H1 (cell line): Measurements from ENCODE around the gene CYBB. TPM values are rescaled to one million over a fixed set of nuclear protein-coding genes. Genes with fewer than 3 reads are reported as not detected.

ENCODE experiments used
- CEBPB ChIP-seq: IDR thresholded peaks from 2 replicates; pipeline ENCODE4 v1.6.1; 2012; ENCODE audit warnings: low read depth, low read length
- CHD1 ChIP-seq: IDR thresholded peaks from 2 replicates; pipeline ENCODE4 v1.6.1; 2012; ENCODE audit warnings: low read depth, low read length, improper control_type of control experiment
- CREB1 ChIP-seq: IDR thresholded peaks from 2 replicates; pipeline ENCODE4 v1.6.1; 2012; ENCODE audit warnings: inconsistent platforms
- EGR1 ChIP-seq: IDR thresholded peaks from 2 replicates; pipeline ENCODE4 v1.6.1; 2011; ENCODE audit warnings: low read depth, low read length, borderline replicate concordance
- EZH2 ChIP-seq: fragments of 200-600 bp; sonication (generic); IDR thresholded peaks from 2 replicates; pipeline ENCODE4 v1.7.1; 2012; ENCODE audit warnings: low read depth, mild to moderate bottlenecking, moderate library complexity, low read length, inconsistent platforms; ENCODE audit not compliant: severe bottlenecking
- GTF2F1 ChIP-seq: IDR thresholded peaks from 2 replicates; pipeline ENCODE4 v1.6.1; 2012; ENCODE audit warnings: low read depth, low read length, improper control_type of control experiment, borderline replicate concordance
- KDM4A ChIP-seq: IDR thresholded peaks from one replicate; pipeline ENCODE4 v1.7.1; 2012; ENCODE audit warnings: low read depth, mild to moderate bottlenecking, moderate library complexity, low read length, inconsistent platforms; ENCODE audit not compliant: severe bottlenecking
- RFX5 ChIP-seq: IDR thresholded peaks from 2 replicates; pipeline ENCODE4 v1.6.1; 2011; ENCODE audit warnings: low read depth, low read length, improper control_type of control experiment, borderline replicate concordance
- SUZ12 ChIP-seq: fragments of 200-600 bp; sonication (generic); IDR thresholded peaks from 2 replicates; pipeline ENCODE4 v1.6.1; 2012; ENCODE audit warnings: mild to moderate bottlenecking, inconsistent platforms, low read length, moderate library complexity, mixed read lengths
- polyA plus RNA-seq, 7 experiments: library from polyadenylated mRNA; depleted of rRNA in 3 of 7; stranded (reverse) in 5 of 7; unstranded in 2 of 7; fragments of >200 nt in 5 of 7; fragments of 200-250 nt in 2 of 7; gene quantifications; 1 replicate in 5 of 7; 2 replicates in 1 of 7; 4 replicates in 1 of 7; pipeline versions ENCODE4 v1.2.1 to v1.2.3, GENCODE V29; 2011 to 2013; ENCODE audit warnings: missing spikeins in 2 of 7, mixed read lengths in 2 of 7
- total RNA-seq: library from RNA; stranded (reverse); fragmentation: NEBNext Ultra II Directional; extraction: Animal tissue kit (Norgen Biotek cat#: 25700); gene quantifications from 2 replicates; pipeline ENCODE4 v1.2.1, GENCODE V29; 2021
- TF ChIP-seq, protein P1 (sequence below): fragments of 300-600 bp; sonication (generic); IDR thresholded peaks from 2 replicates; pipeline ENCODE4 v1.7.1; 2012; ENCODE audit warnings: low read length, moderate library complexity, mild to moderate bottlenecking, inconsistent platforms; ENCODE audit not compliant: insufficient replicate concordance
- TF ChIP-seq, protein P2 (sequence below): IDR thresholded peaks from 2 replicates; pipeline ENCODE4 v1.6.1; 2011; ENCODE audit warnings: low read depth, mild to moderate bottlenecking, low read length; ENCODE audit not compliant: insufficient read depth

Gene CYBB
- total and polyA plus RNA-seq, 2 of the 8 experiments (the other 6 are each of a cell fraction or from before 2014, with no cell fraction given), result 0.03 to 0.09 TPM

DNA sequence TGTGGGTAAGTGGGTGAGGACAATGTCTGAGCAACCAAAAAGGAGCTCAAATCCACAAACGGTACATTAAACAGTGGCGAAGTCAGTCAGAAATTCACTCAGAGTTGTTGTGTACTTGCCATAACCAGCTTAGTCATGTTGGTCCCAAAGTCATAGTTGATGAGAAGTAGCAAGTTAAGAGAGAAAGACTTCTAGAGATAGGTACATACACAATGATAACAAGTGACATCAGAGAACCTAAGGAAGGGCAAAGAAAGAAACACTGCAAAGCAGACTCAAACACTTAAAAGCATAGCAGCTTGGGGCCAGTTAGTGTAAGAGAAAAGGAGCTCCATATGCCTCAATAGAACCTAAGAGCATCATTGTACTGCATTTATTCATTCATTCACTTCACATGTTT lies 37.3 kb downstream of the CYBB start (continued):
- TF ChIP-seq, protein P1, sequence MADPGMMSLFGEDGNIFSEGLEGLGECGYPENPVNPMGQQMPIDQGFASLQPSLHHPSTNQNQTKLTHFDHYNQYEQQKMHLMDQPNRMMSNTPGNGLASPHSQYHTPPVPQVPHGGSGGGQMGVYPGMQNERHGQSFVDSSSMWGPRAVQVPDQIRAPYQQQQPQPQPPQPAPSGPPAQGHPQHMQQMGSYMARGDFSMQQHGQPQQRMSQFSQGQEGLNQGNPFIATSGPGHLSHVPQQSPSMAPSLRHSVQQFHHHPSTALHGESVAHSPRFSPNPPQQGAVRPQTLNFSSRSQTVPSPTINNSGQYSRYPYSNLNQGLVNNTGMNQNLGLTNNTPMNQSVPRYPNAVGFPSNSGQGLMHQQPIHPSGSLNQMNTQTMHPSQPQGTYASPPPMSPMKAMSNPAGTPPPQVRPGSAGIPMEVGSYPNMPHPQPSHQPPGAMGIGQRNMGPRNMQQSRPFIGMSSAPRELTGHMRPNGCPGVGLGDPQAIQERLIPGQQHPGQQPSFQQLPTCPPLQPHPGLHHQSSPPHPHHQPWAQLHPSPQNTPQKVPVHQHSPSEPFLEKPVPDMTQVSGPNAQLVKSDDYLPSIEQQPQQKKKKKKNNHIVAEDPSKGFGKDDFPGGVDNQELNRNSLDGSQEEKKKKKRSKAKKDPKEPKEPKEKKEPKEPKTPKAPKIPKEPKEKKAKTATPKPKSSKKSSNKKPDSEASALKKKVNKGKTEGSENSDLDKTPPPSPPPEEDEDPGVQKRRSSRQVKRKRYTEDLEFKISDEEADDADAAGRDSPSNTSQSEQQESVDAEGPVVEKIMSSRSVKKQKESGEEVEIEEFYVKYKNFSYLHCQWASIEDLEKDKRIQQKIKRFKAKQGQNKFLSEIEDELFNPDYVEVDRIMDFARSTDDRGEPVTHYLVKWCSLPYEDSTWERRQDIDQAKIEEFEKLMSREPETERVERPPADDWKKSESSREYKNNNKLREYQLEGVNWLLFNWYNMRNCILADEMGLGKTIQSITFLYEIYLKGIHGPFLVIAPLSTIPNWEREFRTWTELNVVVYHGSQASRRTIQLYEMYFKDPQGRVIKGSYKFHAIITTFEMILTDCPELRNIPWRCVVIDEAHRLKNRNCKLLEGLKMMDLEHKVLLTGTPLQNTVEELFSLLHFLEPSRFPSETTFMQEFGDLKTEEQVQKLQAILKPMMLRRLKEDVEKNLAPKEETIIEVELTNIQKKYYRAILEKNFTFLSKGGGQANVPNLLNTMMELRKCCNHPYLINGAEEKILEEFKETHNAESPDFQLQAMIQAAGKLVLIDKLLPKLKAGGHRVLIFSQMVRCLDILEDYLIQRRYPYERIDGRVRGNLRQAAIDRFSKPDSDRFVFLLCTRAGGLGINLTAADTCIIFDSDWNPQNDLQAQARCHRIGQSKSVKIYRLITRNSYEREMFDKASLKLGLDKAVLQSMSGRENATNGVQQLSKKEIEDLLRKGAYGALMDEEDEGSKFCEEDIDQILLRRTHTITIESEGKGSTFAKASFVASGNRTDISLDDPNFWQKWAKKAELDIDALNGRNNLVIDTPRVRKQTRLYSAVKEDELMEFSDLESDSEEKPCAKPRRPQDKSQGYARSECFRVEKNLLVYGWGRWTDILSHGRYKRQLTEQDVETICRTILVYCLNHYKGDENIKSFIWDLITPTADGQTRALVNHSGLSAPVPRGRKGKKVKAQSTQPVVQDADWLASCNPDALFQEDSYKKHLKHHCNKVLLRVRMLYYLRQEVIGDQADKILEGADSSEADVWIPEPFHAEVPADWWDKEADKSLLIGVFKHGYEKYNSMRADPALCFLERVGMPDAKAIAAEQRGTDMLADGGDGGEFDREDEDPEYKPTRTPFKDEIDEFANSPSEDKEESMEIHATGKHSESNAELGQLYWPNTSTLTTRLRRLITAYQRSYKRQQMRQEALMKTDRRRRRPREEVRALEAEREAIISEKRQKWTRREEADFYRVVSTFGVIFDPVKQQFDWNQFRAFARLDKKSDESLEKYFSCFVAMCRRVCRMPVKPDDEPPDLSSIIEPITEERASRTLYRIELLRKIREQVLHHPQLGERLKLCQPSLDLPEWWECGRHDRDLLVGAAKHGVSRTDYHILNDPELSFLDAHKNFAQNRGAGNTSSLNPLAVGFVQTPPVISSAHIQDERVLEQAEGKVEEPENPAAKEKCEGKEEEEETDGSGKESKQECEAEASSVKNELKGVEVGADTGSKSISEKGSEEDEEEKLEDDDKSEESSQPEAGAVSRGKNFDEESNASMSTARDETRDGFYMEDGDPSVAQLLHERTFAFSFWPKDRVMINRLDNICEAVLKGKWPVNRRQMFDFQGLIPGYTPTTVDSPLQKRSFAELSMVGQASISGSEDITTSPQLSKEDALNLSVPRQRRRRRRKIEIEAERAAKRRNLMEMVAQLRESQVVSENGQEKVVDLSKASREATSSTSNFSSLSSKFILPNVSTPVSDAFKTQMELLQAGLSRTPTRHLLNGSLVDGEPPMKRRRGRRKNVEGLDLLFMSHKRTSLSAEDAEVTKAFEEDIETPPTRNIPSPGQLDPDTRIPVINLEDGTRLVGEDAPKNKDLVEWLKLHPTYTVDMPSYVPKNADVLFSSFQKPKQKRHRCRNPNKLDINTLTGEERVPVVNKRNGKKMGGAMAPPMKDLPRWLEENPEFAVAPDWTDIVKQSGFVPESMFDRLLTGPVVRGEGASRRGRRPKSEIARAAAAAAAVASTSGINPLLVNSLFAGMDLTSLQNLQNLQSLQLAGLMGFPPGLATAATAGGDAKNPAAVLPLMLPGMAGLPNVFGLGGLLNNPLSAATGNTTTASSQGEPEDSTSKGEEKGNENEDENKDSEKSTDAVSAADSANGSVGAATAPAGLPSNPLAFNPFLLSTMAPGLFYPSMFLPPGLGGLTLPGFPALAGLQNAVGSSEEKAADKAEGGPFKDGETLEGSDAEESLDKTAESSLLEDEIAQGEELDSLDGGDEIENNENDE, result no peak
- no peak for TF ChIP-seq CHD1
- TF ChIP-seq RFX5, result no peak
- no peak for TF ChIP-seq EZH2
- TF ChIP-seq CREB1, result no peak
- TF ChIP-seq CEBPB, result no peak
- TF ChIP-seq KDM4A, result no peak
- no peak for TF ChIP-seq GTF2F1
- no peak for TF ChIP-seq SUZ12
- TF ChIP-seq, protein P2, sequence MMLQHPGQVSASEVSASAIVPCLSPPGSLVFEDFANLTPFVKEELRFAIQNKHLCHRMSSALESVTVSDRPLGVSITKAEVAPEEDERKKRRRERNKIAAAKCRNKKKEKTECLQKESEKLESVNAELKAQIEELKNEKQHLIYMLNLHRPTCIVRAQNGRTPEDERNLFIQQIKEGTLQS, result no peak
- no peak for TF ChIP-seq EGR1
